ENCODE measurements around the gene MT1X.
"Not testable (repeated sequence)": the region's sequence is repeated elsewhere in the genome, so short reads cannot be mapped to it uniquely, and the experiment has no call there.

Gene MT1X

DNA sequence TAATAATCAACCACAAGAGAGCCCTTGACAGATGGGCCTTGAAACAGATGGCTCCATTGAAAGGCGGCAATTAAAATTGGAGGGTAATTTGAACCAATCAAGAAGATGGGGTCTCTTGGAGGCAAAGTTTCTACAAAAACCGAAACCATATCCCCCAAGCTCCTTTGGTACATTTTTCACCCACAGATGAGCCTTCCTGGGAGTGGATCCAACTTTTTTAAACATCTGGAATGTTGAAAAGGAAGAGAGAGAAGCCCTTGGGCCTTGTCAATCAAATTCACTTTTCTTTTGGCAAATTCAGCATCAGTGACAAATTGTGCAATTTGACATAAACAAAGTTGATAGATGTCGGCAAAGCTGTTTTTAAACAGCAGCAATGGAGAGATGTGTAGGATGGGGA is 34.5 kb downstream of the MT1X start:
- Histone ChIP-seq H3K14ac (ENCODE audit: low read length) (no peak overlapping the region), H3K27ac (ENCODE audit: low read depth, low read length) (no peak overlapping the region), H3K27me3 (ENCODE audit: insufficient read depth, low read length) (no peaks in the 10 kb centered on the region), H3K79me2 (ENCODE audit: control insufficient read depth, insufficient read depth, low read length, poor library complexity) (no peaks in the 10 kb centered on the region), H3K4ac (ENCODE audit: low read depth, low read length) (no peak overlapping the region), H2AK5ac (ENCODE audit: low read length) (no peak overlapping the region), H3K23ac (ENCODE audit: low read length) (no peak overlapping the region), H3K79me1 (ENCODE audit: low read length) (no peaks in the 10 kb centered on the region), H4K91ac (ENCODE audit: low read depth, low read length) (no peak overlapping the region), H2BK5ac (ENCODE audit: low read depth, low read length, poor library complexity) (no peak overlapping the region), H3K4me1 (ENCODE audit: control insufficient read depth in 1 of 2, insufficient read depth in 2 of 2, low read length in 2 of 2) (no peaks in the 10 kb centered on the region), H4K12ac (ENCODE audit: low read depth, low read length) (no peak overlapping the region), H4K8ac (ENCODE audit: low read depth, low read length) (no peak overlapping the region), H3K36me3 (ENCODE audit: control insufficient read depth in 1 of 2, insufficient read depth in 2 of 2, low read length in 2 of 2) (no peaks in the 10 kb centered on the region), H3K4me3 (ENCODE audit: low read depth, low read length) (no peak overlapping the region), H3K9me3 (ENCODE audit: insufficient read depth, low read depth, low read length) (no peaks in the 10 kb centered on the region), H3K9ac (ENCODE audit: low read length) (no peak overlapping the region), H2AFZ (ENCODE audit: insufficient read depth, low read length, poor library complexity) (no peak overlapping the region), H2BK12ac (ENCODE audit: low read length) (no peak overlapping the region), H2BK120ac (ENCODE audit: insufficient read depth, low read length, poor library complexity) (no peak overlapping the region), H3K4me2 (ENCODE audit: low read length) (no peak overlapping the region), H3K18ac (ENCODE audit: low read length) (no peak overlapping the region)
- DNase-seq: no peak
- WGBS (ENCODE audit: extremely low coverage, insufficient coverage, insufficient read length): no CpG with 5 or more reads among the region's 3 CpGs

DNA sequence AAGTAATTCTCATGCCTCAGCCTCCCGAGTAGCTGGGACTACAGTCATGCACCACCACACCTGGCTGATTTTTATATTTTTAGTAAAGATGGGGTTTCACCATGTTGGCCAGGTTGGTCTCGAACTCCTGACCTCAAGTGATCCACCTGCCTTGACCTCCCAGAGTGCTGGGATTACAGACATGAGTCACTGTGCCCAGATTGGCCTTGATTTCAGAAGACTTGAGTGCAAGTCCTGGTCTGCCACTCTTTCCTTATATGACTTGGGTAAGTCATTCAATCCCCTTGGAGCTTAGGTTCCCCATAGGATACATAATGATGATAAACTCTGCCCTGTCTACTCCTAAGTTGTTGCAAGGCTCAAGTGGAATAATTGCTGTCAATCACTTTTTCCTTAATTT is 35.3 kb downstream of the MT1X start:
- DNase-seq; H3K36me3 ChIP-seq (ENCODE audit: control insufficient read depth in 1 of 2, insufficient read depth in 2 of 2, low read length in 2 of 2); H3K9me3 ChIP-seq (ENCODE audit: insufficient read depth, low read depth, low read length); H3K14ac ChIP-seq (ENCODE audit: low read length); H3K18ac ChIP-seq (ENCODE audit: low read length); H3K4me1 ChIP-seq (ENCODE audit: control insufficient read depth in 1 of 2, insufficient read depth in 2 of 2, low read length in 2 of 2); H3K27ac ChIP-seq (ENCODE audit: low read depth, low read length); H2BK5ac ChIP-seq (ENCODE audit: low read depth, low read length, poor library complexity); H3K23ac ChIP-seq (ENCODE audit: low read length); H2BK120ac ChIP-seq (ENCODE audit: insufficient read depth, low read length, poor library complexity); H3K27me3 ChIP-seq (ENCODE audit: insufficient read depth, low read length); H2AK5ac ChIP-seq (ENCODE audit: low read length); H4K91ac ChIP-seq (ENCODE audit: low read depth, low read length); H2AFZ ChIP-seq (ENCODE audit: insufficient read depth, low read length, poor library complexity); H3K4me3 ChIP-seq (ENCODE audit: low read depth, low read length); H3K9ac ChIP-seq (ENCODE audit: low read length); H3K79me1 ChIP-seq (ENCODE audit: low read length); H3K4me2 ChIP-seq (ENCODE audit: low read length); H4K8ac ChIP-seq (ENCODE audit: low read depth, low read length); H2BK12ac ChIP-seq (ENCODE audit: low read length); H3K4ac ChIP-seq (ENCODE audit: low read depth, low read length); H3K79me2 ChIP-seq (ENCODE audit: control insufficient read depth, insufficient read depth, low read length, poor library complexity); H4K12ac ChIP-seq (ENCODE audit: low read depth, low read length): not testable (repeated sequence)
- WGBS (ENCODE audit: extremely low coverage, insufficient coverage, insufficient read length): no CpG with 5 or more reads among the region's 2 CpGs

DNA sequence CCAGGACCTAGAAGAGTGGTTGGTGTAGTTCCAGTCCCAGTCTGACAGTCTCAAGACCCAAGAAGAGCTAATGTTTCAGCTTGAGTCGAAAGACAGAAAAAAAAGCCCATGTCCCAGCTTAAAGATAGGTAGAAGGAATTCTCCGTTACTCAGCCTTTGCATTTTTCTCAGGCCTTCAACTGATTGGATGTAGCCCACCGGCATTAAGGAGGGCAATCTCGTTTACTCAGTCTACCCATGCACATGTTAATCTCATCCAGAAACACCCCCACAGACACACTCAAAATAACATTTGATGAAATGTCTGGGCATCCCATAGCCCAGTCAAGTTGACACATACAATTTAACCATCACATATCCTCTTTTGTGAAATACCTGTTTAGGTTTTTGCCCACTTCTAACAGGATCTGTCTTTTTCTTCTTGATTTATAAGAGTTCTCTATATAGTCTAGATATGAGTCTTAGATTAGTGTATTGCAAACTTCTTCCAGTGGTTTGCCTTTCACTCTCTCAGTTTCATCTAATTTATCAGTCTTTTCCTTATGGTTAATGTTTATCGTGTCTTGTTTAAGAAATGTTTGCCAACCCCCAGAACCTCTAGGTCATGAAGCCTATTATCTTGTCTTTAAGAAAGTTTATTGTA is 40.1 kb downstream of the MT1X start:
- no peak overlapping the region for H2BK120ac ChIP-seq (ENCODE audit: insufficient read depth, low read length, poor library complexity)
- H4K8ac ChIP-seq (ENCODE audit: low read depth, low read length): no peak overlapping the region
- no peaks in the 10 kb centered on the region for H3K27me3 ChIP-seq (ENCODE audit: insufficient read depth, low read length)
- no peak overlapping the region for H2AFZ ChIP-seq (ENCODE audit: insufficient read depth, low read length, poor library complexity)
- H3K9me3 ChIP-seq (ENCODE audit: insufficient read depth, low read depth, low read length): no peaks in the 10 kb centered on the region
- H3K4me3 ChIP-seq (ENCODE audit: low read depth, low read length): no peak overlapping the region
- H2BK12ac ChIP-seq (ENCODE audit: low read length): no peak overlapping the region
- no peak overlapping the region for H3K4me2 ChIP-seq (ENCODE audit: low read length)
- no peak overlapping the region for H3K4ac ChIP-seq (ENCODE audit: low read depth, low read length)
- H4K12ac ChIP-seq (ENCODE audit: low read depth, low read length): no peak overlapping the region
- no peak overlapping the region for H4K91ac ChIP-seq (ENCODE audit: low read depth, low read length)
- H3K79me2 ChIP-seq (ENCODE audit: control insufficient read depth, insufficient read depth, low read length, poor library complexity): no peaks in the 10 kb centered on the region
- no peak overlapping the region for H3K9ac ChIP-seq (ENCODE audit: low read length)
- no peak overlapping the region for H3K23ac ChIP-seq (ENCODE audit: low read length)
- no peak overlapping the region for H3K18ac ChIP-seq (ENCODE audit: low read length)
- no peaks in the 10 kb centered on the region for H3K4me1 ChIP-seq (ENCODE audit: control insufficient read depth in 1 of 2, insufficient read depth in 2 of 2, low read length in 2 of 2)
- no peak overlapping the region for H3K27ac ChIP-seq (ENCODE audit: low read depth, low read length)
- H3K36me3 ChIP-seq (ENCODE audit: control insufficient read depth in 1 of 2, insufficient read depth in 2 of 2, low read length in 2 of 2): no peaks in the 10 kb centered on the region
- H3K14ac ChIP-seq (ENCODE audit: low read length): no peak overlapping the region
- WGBS (ENCODE audit: extremely low coverage, insufficient coverage, insufficient read length): no CpG with 5 or more reads among the region's 5 CpGs
- H3K79me1 ChIP-seq (ENCODE audit: low read length): no peaks in the 10 kb centered on the region
- no peak overlapping the region for H2BK5ac ChIP-seq (ENCODE audit: low read depth, low read length, poor library complexity)
- no peak overlapping the region for H2AK5ac ChIP-seq (ENCODE audit: low read length)
- DNase-seq: no peak

DNA sequence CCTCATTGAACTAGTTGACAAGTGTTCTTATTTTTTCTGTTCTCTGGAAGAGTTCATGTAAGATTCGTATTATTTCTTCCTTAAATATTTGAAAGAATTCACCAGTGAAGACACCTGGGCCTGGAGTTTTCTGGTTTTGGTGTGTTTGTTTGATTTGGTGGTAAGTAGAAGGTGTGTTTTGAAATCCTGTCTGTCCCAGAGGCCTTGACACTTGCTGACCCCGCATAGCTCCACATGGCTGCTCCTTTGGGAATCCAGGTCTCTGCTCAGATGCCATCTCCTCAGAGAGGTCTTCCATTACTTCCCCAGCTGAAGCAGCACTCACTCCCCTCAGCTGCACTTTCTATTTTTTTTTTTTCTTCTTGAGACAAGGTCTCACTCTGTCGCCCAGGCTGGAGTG is 41.9 kb downstream of the MT1X start:
- H2AFZ ChIP-seq (ENCODE audit: insufficient read depth, low read length, poor library complexity): no peak overlapping the region
- H3K36me3 ChIP-seq (ENCODE audit: control insufficient read depth in 1 of 2, insufficient read depth in 2 of 2, low read length in 2 of 2): no peaks in the 10 kb centered on the region
- no peak overlapping the region for H2BK12ac ChIP-seq (ENCODE audit: low read length)
- H2BK120ac ChIP-seq (ENCODE audit: insufficient read depth, low read length, poor library complexity): no peak overlapping the region
- H3K27ac ChIP-seq (ENCODE audit: low read depth, low read length): no peak overlapping the region
- H3K79me1 ChIP-seq (ENCODE audit: low read length): no peaks in the 10 kb centered on the region
- H2AK5ac ChIP-seq (ENCODE audit: low read length): no peak overlapping the region
- no peak overlapping the region for H2BK5ac ChIP-seq (ENCODE audit: low read depth, low read length, poor library complexity)
- H3K14ac ChIP-seq (ENCODE audit: low read length): no peak overlapping the region
- H3K4me1 ChIP-seq (ENCODE audit: control insufficient read depth in 1 of 2, insufficient read depth in 2 of 2, low read length in 2 of 2): no peaks in the 10 kb centered on the region
- H3K23ac ChIP-seq (ENCODE audit: low read length): no peak overlapping the region
- H3K79me2 ChIP-seq (ENCODE audit: control insufficient read depth, insufficient read depth, low read length, poor library complexity): no peaks in the 10 kb centered on the region
- no peak overlapping the region for H3K4me3 ChIP-seq (ENCODE audit: low read depth, low read length)
- DNase-seq: no peak
- no peak overlapping the region for H3K4ac ChIP-seq (ENCODE audit: low read depth, low read length)
- no peaks in the 10 kb centered on the region for H3K9me3 ChIP-seq (ENCODE audit: insufficient read depth, low read depth, low read length)
- H3K9ac ChIP-seq (ENCODE audit: low read length): no peak overlapping the region
- WGBS (ENCODE audit: extremely low coverage, insufficient coverage, insufficient read length): no CpG with 5 or more reads among the region's 3 CpGs
- H4K8ac ChIP-seq (ENCODE audit: low read depth, low read length): no peak overlapping the region
- H4K91ac ChIP-seq (ENCODE audit: low read depth, low read length): no peak overlapping the region
- no peak overlapping the region for H4K12ac ChIP-seq (ENCODE audit: low read depth, low read length)
- no peak overlapping the region for H3K18ac ChIP-seq (ENCODE audit: low read length)
- no peak overlapping the region for H3K4me2 ChIP-seq (ENCODE audit: low read length)
- no peaks in the 10 kb centered on the region for H3K27me3 ChIP-seq (ENCODE audit: insufficient read depth, low read length)

Data from trophoblast cell (in vitro differentiated cells and primary cell).